Neural cell (in vitro differentiated cells): ENCODE results near the gene STYXL1.

Experiments used
- CTCF ChIP-seq: fragments of 450-650 bp; IDR thresholded peaks from 2 replicates; pipeline ENCODE4 v1.5.1; 2014; ENCODE audit warnings: antibody characterized with exemption, mild to moderate bottlenecking, moderate library complexity; ENCODE audit not compliant: poor library complexity, severe bottlenecking
- EP300 ChIP-seq: fragments of 450-650 bp; conservative IDR thresholded peaks from 2 replicates; pipeline ENCODE4 v1.6.1; 2014; ENCODE audit warnings: antibody characterized with exemption, mild to moderate bottlenecking, moderate library complexity; ENCODE audit not compliant: poor library complexity, severe bottlenecking
- EZH2 ChIP-seq: fragments of 200-600, 300-800 bp; shearing (Covaris generic), sonication (generic); IDR thresholded peaks from 2 replicates; pipeline ENCODE4 v1.6.1; 2014; ENCODE audit warnings: antibody characterized with exemption, low read length, borderline replicate concordance, mild to moderate bottlenecking; ENCODE audit not compliant: insufficient read depth, poor library complexity, severe bottlenecking
- MXI1 ChIP-seq: fragments of 450-650 bp; conservative IDR thresholded peaks from 2 replicates; pipeline ENCODE4 v1.6.1; 2014; ENCODE audit warnings: antibody characterized with exemption, mild to moderate bottlenecking; ENCODE audit not compliant: poor library complexity, severe bottlenecking
- POLR2AphosphoS5 ChIP-seq: IDR thresholded peaks from 2 replicates; pipeline ENCODE4 v1.6.1; 2012
- REST ChIP-seq: IDR thresholded peaks from 2 replicates; pipeline ENCODE4 v1.6.1; 2012; ENCODE audit warnings: borderline replicate concordance

DNA sequence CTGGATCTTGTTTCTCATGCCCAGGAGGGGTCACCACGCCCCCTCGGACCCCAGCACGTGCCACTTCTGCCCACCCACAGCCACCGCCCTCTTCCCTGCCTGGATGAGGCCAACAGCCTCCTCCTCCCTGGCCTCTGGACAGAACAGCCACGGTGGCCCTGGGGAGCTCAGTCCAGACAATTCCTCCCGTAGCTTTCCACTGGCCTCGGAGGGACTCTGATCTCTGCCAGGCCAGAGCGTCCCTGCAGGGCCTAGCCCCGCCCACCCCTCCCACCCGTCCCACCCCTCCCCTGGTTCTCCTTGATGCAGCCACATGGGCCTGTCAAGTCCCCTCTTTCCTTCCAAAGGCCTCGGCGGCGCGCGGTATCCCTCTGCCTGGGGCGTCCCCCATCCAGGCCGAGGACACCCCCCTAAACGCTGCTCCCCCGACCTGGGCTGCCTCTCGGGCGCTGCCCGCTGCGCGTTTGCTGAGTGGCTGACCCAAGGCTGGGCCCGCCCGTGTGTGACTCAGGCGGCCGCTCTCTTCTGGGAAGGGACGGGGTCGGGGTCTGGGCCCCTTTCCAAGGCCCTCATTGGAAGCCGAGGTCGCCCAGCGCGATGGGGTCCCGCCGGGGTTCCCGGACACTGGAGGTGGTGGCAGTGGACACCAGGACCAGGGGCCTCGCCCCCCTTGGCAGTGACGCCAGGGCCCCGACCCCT lies 54.0 kb downstream of the STYXL1 start:
- no peak for TF ChIP-seq EZH2
- TF ChIP-seq CTCF = no peak
- no peak for TF ChIP-seq POLR2AphosphoS5
- no peak for TF ChIP-seq EP300
- TF ChIP-seq MXI1 = no peak
- no peak for TF ChIP-seq REST
